Measurements from ENCODE around the gene PLPPR1.

DNA sequence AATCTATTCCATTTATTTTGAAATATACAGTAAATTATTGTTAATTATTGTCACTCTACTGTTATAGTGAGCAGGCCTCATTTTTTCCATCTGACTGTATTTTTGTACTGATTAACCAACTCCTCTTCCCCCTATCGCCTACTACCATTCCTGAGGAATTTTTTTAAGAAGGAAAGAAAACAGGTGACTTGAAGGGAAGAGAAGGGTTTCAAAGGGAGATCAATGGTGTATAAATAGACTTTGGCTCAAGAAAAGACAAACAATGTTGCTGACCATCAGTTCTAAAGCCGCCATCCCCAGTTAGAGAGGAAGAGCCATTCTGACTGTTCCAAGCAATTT, 286.6 kb downstream of the PLPPR1 start:
- TF ChIP-seq, protein P1, sequence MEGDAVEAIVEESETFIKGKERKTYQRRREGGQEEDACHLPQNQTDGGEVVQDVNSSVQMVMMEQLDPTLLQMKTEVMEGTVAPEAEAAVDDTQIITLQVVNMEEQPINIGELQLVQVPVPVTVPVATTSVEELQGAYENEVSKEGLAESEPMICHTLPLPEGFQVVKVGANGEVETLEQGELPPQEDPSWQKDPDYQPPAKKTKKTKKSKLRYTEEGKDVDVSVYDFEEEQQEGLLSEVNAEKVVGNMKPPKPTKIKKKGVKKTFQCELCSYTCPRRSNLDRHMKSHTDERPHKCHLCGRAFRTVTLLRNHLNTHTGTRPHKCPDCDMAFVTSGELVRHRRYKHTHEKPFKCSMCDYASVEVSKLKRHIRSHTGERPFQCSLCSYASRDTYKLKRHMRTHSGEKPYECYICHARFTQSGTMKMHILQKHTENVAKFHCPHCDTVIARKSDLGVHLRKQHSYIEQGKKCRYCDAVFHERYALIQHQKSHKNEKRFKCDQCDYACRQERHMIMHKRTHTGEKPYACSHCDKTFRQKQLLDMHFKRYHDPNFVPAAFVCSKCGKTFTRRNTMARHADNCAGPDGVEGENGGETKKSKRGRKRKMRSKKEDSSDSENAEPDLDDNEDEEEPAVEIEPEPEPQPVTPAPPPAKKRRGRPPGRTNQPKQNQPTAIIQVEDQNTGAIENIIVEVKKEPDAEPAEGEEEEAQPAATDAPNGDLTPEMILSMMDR (IDR thresholded peaks at IDR 0.05), result no peak
- TF ChIP-seq POLR2A (IDR thresholded peaks at IDR 0.05) (no peak), EP300 (IDR thresholded peaks at IDR 0.05) (no peak)
